Cardiac muscle cell (in vitro differentiated cells and primary cell): ENCODE measurements around the gene PRPF18. TPM values are rescaled to one million over a fixed set of nuclear protein-coding genes. Genes with fewer than 3 reads are reported as not detected.

Experiments
- DNase-seq, 2 donors: peaks; one replicate each; pipeline versions ENCODE4 v3.0.0 to v3.0.0-alpha.2; 2010 to 2017; ENCODE audit warnings: low read depth in 1 of 2, low spot score in 1 of 2
- H3K27ac ChIP-seq: fragments of 200-600 bp; sonication (generic); 2 replicates; pipeline ENCODE4 v1.5.1; 2016
- H3K27me3 ChIP-seq: fragments of 200-600 bp; sonication (generic); 2 replicates; pipeline ENCODE4 v1.6.0; 2016; ENCODE audit warnings: control low read depth
- H3K36me3 ChIP-seq: fragments of 200-600 bp; sonication (generic); 2 replicates; pipeline ENCODE4 v1.5.1; 2016; ENCODE audit warnings: control low read depth
- H3K4me1 ChIP-seq: fragments of 200-600 bp; sonication (generic); 2 replicates; pipeline ENCODE4 v1.8.1; 2017; ENCODE audit warnings: low read depth, mild to moderate bottlenecking, mixed run types
- H3K4me3 ChIP-seq: fragments of 200-600 bp; sonication (generic); 2 replicates; pipeline ENCODE4 v1.5.1; 2016; ENCODE audit warnings: mild to moderate bottlenecking
- H3K9me3 ChIP-seq: fragments of 200-600 bp; sonication (generic); 2 replicates; pipeline ENCODE4 v1.5.1; 2017; ENCODE audit warnings: low read depth, mild to moderate bottlenecking, control low read depth
- polyA plus RNA-seq: library from polyadenylated mRNA; unstranded; fragments of >200 nt; fragmentation: Nextera tagmentation; extraction: Ambion mirVana; gene quantifications from 2 replicates; pipeline ENCODE4 v1.2.1, GENCODE V29; 2016
- total RNA-seq: library from RNA; depleted of rRNA; stranded (reverse); fragments of >200 nt; gene quantifications from 2 replicates; pipeline ENCODE4 v1.2.3, GENCODE V29; 2016
- TF ChIP-seq, protein P1 (sequence below): IDR thresholded peaks from 2 replicates; pipeline ENCODE4 v1.5.1; 2012; ENCODE audit warnings: low read depth, mild to moderate bottlenecking, low read length

PRPF18 gene
- total and polyA plus RNA-seq, 2 experiments from 2014 or later, result 17.2 to 17.3 TPM

DNA sequence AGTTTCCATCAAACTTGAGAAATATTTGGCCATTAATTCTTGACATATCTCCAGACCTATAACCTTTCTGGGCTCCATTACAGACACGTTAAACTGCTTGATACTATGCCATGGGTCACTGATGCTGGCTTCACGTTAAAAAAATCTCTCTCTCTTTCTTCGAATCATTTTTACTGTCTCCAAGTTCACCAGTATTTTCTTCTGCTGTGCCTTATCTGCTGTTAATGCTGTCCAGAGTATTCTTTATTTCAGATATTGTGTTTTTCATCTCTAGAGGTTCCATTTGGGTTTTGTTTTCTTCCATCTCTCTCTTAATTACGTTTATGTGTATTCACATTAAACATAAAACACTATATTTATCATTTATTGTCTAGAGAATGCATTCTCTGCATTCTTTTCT, 12.8 kb upstream of the PRPF18 start:
- TF ChIP-seq, protein P1, sequence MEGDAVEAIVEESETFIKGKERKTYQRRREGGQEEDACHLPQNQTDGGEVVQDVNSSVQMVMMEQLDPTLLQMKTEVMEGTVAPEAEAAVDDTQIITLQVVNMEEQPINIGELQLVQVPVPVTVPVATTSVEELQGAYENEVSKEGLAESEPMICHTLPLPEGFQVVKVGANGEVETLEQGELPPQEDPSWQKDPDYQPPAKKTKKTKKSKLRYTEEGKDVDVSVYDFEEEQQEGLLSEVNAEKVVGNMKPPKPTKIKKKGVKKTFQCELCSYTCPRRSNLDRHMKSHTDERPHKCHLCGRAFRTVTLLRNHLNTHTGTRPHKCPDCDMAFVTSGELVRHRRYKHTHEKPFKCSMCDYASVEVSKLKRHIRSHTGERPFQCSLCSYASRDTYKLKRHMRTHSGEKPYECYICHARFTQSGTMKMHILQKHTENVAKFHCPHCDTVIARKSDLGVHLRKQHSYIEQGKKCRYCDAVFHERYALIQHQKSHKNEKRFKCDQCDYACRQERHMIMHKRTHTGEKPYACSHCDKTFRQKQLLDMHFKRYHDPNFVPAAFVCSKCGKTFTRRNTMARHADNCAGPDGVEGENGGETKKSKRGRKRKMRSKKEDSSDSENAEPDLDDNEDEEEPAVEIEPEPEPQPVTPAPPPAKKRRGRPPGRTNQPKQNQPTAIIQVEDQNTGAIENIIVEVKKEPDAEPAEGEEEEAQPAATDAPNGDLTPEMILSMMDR, result no peak
- Histone ChIP-seq H3K9me3 (no peaks in the 10 kb centered on the region), H3K4me1 (no peaks in the 10 kb centered on the region), H3K36me3 (no peaks in the 10 kb centered on the region), H3K4me3 (no peak overlapping the region), H3K27ac (no peak overlapping the region), H3K27me3 (peaks cover 15% of the 10 kb centered on the region)
- DNase-seq, result no peak

DNA sequence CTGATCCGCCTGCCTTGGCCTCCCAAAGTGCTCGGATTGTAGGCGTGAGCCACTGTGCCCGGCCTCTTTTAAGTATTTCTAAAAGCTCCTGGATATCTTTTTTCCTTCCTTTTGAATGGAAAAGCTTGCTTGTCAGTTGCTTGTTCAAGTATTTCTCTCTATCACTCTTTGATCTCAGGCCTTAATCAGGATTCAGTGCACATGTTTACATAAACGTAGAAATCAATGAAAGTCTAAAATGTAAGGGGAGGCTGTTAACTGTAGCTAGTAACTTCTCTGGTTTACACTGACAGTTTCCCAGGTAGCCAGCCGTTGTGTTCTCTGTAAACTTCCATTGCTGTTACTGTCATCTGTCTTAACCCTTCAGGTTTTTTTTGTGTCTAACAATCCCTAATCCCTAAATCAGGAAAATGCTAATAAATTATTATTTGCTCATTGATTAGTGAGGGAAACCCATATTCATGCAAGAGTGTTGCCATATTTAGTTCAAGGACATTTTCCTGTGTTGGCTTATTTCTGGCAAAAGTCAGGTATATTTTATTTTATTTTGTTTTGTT, 1.5 kb upstream of the PRPF18 start:
- Histone ChIP-seq H3K9me3 (no peaks in the 10 kb centered on the region), H3K27ac (no peak overlapping the region), H3K4me3 (no peak overlapping the region), H3K4me1 (peaks cover 6% of the 10 kb centered on the region), H3K36me3 (no peaks in the 10 kb centered on the region), H3K27me3 (peaks cover 15% of the 10 kb centered on the region)
- TF ChIP-seq, protein P1, result no peak
- DNase-seq, result no peak

DNA sequence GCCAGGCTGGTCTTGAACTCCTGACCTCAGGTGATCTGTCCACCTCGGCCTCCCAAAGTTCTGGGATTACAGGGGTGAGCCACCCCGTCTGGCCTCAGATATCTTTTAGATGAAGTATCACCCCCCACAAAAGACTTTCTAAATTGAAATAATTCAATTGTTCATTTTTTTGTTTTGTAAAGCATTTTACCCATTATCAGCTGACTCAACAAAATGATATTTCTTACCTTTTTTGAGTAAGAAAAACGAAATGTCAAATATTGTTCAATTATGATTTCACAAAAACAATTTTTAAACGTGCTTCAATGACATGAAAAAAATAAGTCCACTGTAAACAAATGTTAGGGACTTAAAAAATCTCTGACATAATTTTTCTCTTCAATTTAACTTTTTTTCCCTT, 822 bp upstream of the PRPF18 start:
- no peaks in the 10 kb centered on the region for H3K36me3 ChIP-seq
- DNase-seq, result no peak
- H3K27me3 ChIP-seq, result peaks cover 15% of the 10 kb centered on the region
- no peak overlapping the region for H3K4me3 ChIP-seq
- TF ChIP-seq, protein P1, result no peak
- H3K27ac ChIP-seq, result no peak overlapping the region
- H3K4me1 ChIP-seq, result peaks cover 6% of the 10 kb centered on the region
- no peaks in the 10 kb centered on the region for H3K9me3 ChIP-seq

DNA sequence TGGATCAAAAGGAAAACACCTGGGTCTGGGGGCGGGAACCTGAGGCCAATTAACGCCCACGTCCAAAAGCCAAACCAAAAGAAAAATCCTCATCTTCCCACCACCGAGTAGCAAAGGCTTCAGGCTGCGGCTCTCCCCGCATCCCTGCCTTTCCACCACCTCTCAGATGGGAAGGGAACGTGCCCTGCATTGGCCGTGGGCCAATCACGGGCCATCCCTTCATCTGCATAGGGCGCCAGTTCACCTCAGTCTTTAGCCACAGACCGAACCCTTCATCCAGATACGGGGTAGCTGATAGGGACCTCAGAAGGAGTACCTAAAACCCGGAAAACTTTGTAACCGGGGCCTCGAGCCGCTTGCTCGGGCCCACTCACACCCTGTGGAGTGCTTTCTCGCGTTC, 626 bp downstream of the PRPF18 start:
- H3K27ac ChIP-seq, result no peak overlapping the region
- H3K4me3 ChIP-seq, result peak overlapping the region; percentile 85
- no peaks in the 10 kb centered on the region for H3K36me3 ChIP-seq
- peaks cover 6% of the 10 kb centered on the region for H3K4me1 ChIP-seq
- TF ChIP-seq, protein P1, result no peak
- no peaks in the 10 kb centered on the region for H3K9me3 ChIP-seq
- DNase-seq, result peak in 1 of 2 donors; percentile 3
- peaks cover 15% of the 10 kb centered on the region for H3K27me3 ChIP-seq

DNA sequence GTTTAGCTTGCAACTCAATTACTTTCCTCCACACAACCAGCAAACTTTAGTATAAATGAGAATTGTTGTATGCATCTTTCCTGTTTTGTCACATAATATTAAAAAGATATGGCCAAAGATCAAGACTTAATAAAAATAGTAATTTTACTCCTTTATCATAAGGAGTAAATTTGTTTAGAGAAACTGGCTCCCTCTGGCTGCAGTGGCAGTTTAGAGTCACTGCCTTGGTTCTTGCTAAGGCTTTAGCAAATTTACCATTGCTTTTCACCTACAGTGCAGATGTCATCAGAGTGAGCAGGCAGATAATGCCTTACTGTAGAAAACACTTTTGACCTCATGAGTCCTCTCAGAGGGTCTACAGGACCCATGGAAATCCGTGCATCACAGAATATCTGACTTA, 2.6 kb downstream of the PRPF18 start:
- no peak overlapping the region for H3K4me3 ChIP-seq
- TF ChIP-seq, protein P1, result no peak
- H3K36me3 ChIP-seq, result peaks cover under 1% of the 10 kb centered on the region
- H3K4me1 ChIP-seq, result peaks cover 6% of the 10 kb centered on the region
- no peak for DNase-seq
- no peaks in the 10 kb centered on the region for H3K9me3 ChIP-seq
- no peak overlapping the region for H3K27ac ChIP-seq
- peaks cover 3% of the 10 kb centered on the region for H3K27me3 ChIP-seq
